Astrocyte (in vitro differentiated cells and primary cell): ENCODE measurements around the gene SPATA20. TPM values are rescaled to one million over a fixed set of nuclear protein-coding genes. Genes with fewer than 3 reads are reported as not detected.
A peak's percentile ranks its signal among the peaks of the same experiment; 100 is the strongest.

Experiments
- DNase-seq: peaks from one replicate; pipeline ENCODE4 v3.0.0-alpha.2; 2010; ENCODE audit warnings: low read depth
- FAIRE-seq: peaks from 2 replicates; lab custom pipeline; 2011; peaks lifted over from hg19 to GRCh38; lab: Jason Lieb, UNC
- H2AFZ ChIP-seq: 2 replicates; pipeline ENCODE4 v1.6.0; 2012; ENCODE audit warnings: low read depth, low read length, inconsistent platforms
- H3K27ac ChIP-seq: 2 replicates; pipeline ENCODE4 v1.5.1; 2011; ENCODE audit warnings: low read depth, low read length, inconsistent platforms
- H3K27me3 ChIP-seq: 2 replicates; pipeline ENCODE4 v1.6.0; 2011; ENCODE audit warnings: low read length, inconsistent platforms; ENCODE audit not compliant: insufficient read depth
- H3K36me3 ChIP-seq: 2 replicates; pipeline ENCODE4 v1.5.1; 2011; ENCODE audit warnings: low read length, inconsistent platforms; ENCODE audit not compliant: insufficient read depth
- H3K4me1 ChIP-seq: 2 replicates; pipeline ENCODE4 v1.5.1; 2011; ENCODE audit warnings: low read length, inconsistent platforms; ENCODE audit not compliant: insufficient read depth
- H3K4me2 ChIP-seq: 2 replicates; pipeline ENCODE4 v1.6.0; 2012; ENCODE audit warnings: low read length, inconsistent platforms
- H3K4me3 ChIP-seq: 2 replicates; pipeline ENCODE4 v1.5.1; 2011; ENCODE audit warnings: low read depth, mild to moderate bottlenecking, low read length, inconsistent platforms; ENCODE audit not compliant: insufficient read depth
- H3K79me2 ChIP-seq: 2 replicates; pipeline ENCODE4 v1.6.0; 2012; ENCODE audit warnings: mild to moderate bottlenecking, low read length, inconsistent platforms; ENCODE audit not compliant: insufficient read depth
- H3K9ac ChIP-seq: 2 replicates; pipeline ENCODE4 v1.6.0; 2012; ENCODE audit warnings: mild to moderate bottlenecking, low read length, inconsistent platforms
- H3K9me3 ChIP-seq: 2 replicates; pipeline ENCODE4 v1.5.1; 2012; ENCODE audit warnings: low read depth, mild to moderate bottlenecking, low read length, inconsistent platforms; ENCODE audit not compliant: insufficient read depth
- H4K20me1 ChIP-seq: 2 replicates; pipeline ENCODE4 v1.6.0; 2012; ENCODE audit warnings: low read length, inconsistent platforms; ENCODE audit not compliant: insufficient read depth
- H3K27ac Mint-ChIP-seq: one replicate; pipeline ENCODE4 v1.8.0; 2021; ENCODE audit warnings: mild to moderate bottlenecking, mixed read lengths; ENCODE audit not compliant: unreplicated experiment
- H3K27me3 Mint-ChIP-seq: one replicate; pipeline ENCODE4 v1.8.0; 2021; ENCODE audit warnings: low read depth, mixed read lengths; ENCODE audit not compliant: unreplicated experiment
- H3K36me3 Mint-ChIP-seq: one replicate; pipeline ENCODE4 v1.8.0; 2021; ENCODE audit warnings: low read depth, mixed read lengths; ENCODE audit not compliant: unreplicated experiment
- H3K4me1 Mint-ChIP-seq: one replicate; pipeline ENCODE4 v1.8.0; 2021; ENCODE audit warnings: low read depth, mixed read lengths; ENCODE audit not compliant: unreplicated experiment
- H3K4me3 Mint-ChIP-seq: one replicate; pipeline ENCODE4 v1.8.0; 2021; ENCODE audit warnings: mild to moderate bottlenecking, moderate library complexity, mixed read lengths; ENCODE audit not compliant: unreplicated experiment
- H3K9me3 Mint-ChIP-seq: one replicate; pipeline ENCODE4 v1.8.0; 2021; ENCODE audit warnings: mild to moderate bottlenecking, mixed read lengths; ENCODE audit not compliant: unreplicated experiment
- EZH2 ChIP-seq: IDR thresholded peaks from 2 replicates; pipeline ENCODE4 v1.6.1; 2012; ENCODE audit warnings: mild to moderate bottlenecking, low read length, inconsistent platforms; ENCODE audit not compliant: insufficient read depth
- total RNA-seq: library from RNA; stranded (reverse); gene quantifications from 2 replicates; pipeline ENCODE4 v1.2.1, GENCODE V29; 2021
- TF ChIP-seq, protein P1 (sequence below): IDR thresholded peaks from 2 replicates; pipeline ENCODE4 v1.5.1; 2011; ENCODE audit warnings: low read depth, mild to moderate bottlenecking, inconsistent platforms, low read length, moderate library complexity; ENCODE audit not compliant: insufficient read depth

The SPATA20 gene
- total RNA-seq, 1 donor from 2014 or later: 32.0 TPM

DNA sequence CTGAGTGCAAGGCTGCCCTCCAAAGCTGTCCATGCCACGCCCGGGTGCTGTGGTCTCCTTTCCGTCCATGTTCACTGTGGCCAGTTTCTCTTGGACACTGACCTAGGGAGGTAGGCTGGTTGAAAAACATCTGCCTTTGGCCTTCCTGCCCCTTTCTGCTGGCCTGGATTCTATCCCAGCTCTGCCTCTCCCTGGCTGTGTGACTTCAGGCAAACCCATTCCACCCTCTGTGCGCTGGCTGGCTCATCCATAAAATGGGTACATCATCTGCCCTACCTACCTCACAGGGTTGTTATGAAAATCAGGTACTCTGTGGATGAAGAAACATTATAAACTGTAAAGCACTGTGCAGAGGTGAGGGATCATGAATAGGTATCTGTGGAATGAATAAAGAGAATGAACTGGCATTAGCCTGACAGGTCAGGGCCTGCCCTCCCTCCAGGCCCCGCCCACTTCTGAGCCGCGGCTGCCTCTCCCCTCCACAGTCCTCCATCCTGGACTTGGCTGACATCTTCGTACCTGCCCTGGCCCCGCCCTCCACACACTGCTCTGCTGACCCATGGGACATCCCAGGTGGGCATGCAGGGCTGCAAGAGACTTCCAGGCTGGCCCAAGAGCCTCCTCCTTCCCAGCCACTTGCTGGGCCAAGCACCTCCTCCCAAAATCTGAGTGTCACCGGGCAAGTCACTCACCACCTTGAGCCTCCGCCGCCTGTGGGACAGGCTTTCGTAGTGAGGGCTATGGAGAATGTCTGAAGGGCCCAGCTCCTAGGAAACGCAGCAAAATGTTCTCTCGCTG lies 7.0 kb upstream of the SPATA20 start:
- H3K4me3 Mint-ChIP-seq: no peak overlapping the region
- no peak overlapping the region for H3K9ac ChIP-seq
- no peaks in the 10 kb centered on the region for H4K20me1 ChIP-seq
- no peak overlapping the region for H3K27ac Mint-ChIP-seq
- no peak for TF ChIP-seq EZH2
- TF ChIP-seq, protein P1, sequence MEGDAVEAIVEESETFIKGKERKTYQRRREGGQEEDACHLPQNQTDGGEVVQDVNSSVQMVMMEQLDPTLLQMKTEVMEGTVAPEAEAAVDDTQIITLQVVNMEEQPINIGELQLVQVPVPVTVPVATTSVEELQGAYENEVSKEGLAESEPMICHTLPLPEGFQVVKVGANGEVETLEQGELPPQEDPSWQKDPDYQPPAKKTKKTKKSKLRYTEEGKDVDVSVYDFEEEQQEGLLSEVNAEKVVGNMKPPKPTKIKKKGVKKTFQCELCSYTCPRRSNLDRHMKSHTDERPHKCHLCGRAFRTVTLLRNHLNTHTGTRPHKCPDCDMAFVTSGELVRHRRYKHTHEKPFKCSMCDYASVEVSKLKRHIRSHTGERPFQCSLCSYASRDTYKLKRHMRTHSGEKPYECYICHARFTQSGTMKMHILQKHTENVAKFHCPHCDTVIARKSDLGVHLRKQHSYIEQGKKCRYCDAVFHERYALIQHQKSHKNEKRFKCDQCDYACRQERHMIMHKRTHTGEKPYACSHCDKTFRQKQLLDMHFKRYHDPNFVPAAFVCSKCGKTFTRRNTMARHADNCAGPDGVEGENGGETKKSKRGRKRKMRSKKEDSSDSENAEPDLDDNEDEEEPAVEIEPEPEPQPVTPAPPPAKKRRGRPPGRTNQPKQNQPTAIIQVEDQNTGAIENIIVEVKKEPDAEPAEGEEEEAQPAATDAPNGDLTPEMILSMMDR: no peak
- no peak for FAIRE-seq
- DNase-seq: no peak
- H3K27me3 Mint-ChIP-seq: peaks cover 36% of the 10 kb centered on the region
- H3K4me3 ChIP-seq: no peak overlapping the region
- H3K9me3 Mint-ChIP-seq: peaks cover 3% of the 10 kb centered on the region
- H3K27ac ChIP-seq: no peak overlapping the region
- H2AFZ ChIP-seq: no peak overlapping the region
- H3K36me3 Mint-ChIP-seq: peaks cover 9% of the 10 kb centered on the region
- H3K79me2 ChIP-seq: no peaks in the 10 kb centered on the region
- no peaks in the 10 kb centered on the region for H3K36me3 ChIP-seq
- H3K4me2 ChIP-seq: no peak overlapping the region
- H3K4me1 Mint-ChIP-seq: peaks cover 7% of the 10 kb centered on the region
- H3K27me3 ChIP-seq: no peaks in the 10 kb centered on the region
- peaks cover 16% of the 10 kb centered on the region for H3K4me1 ChIP-seq
- no peaks in the 10 kb centered on the region for H3K9me3 ChIP-seq

DNA sequence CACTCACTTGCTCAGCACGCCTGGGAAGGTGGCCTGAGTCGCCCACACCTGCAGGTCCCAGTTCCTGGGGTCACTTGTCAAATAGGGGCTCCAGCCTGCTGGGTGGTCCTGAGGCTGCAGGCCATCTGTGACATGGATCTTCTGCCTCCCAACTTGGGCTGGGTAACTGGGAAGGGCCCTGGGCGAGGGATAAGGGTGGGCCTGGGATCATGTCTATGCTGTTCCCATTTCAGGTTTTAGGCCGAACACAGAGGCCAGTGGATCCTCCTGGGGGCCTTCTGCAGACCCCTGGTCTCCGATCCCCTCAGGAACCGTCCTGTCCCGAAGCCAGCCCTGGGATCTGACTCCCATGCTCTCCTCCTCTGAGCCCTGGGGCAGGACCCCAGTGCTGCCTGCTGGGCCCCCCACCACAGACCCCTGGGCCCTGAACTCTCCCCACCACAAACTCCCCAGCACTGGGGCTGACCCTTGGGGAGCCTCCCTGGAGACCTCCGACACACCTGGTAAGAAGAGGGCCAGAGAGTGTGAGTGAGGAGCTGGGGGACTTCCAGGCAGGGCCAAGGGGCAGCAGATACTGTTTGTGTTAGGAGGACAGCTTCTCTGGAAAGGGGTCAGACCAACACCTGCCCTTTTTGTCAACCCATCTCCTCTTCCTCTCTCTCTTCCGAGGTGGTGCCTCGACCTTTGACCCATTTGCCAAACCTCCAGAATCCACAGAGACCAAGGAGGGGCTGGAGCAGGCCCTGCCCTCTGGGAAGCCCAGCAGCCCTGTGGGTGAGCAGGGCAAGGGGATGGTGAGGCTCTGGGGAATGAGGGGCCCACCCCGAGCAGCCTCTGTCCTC lies 6.2 kb upstream of the SPATA20 start:
- no peak overlapping the region for H3K4me3 ChIP-seq
- H3K27me3 ChIP-seq: no peaks in the 10 kb centered on the region
- peaks cover 3% of the 10 kb centered on the region for H3K9me3 Mint-ChIP-seq
- H3K4me3 Mint-ChIP-seq: peak overlapping the region; percentile 62
- peaks cover 16% of the 10 kb centered on the region for H3K4me1 ChIP-seq
- no peaks in the 10 kb centered on the region for H3K36me3 ChIP-seq
- H3K79me2 ChIP-seq: no peaks in the 10 kb centered on the region
- peak overlapping the region; percentile 96 for H3K4me2 ChIP-seq
- no peaks in the 10 kb centered on the region for H3K9me3 ChIP-seq
- no peak overlapping the region for H3K27ac ChIP-seq
- peaks cover 7% of the 10 kb centered on the region for H3K4me1 Mint-ChIP-seq
- no peak overlapping the region for H3K9ac ChIP-seq
- peaks cover 36% of the 10 kb centered on the region for H3K27me3 Mint-ChIP-seq
- peaks cover 5% of the 10 kb centered on the region for H3K36me3 Mint-ChIP-seq
- no peak for FAIRE-seq
- no peak overlapping the region for H2AFZ ChIP-seq
- H3K27ac Mint-ChIP-seq: no peak overlapping the region
- TF ChIP-seq, protein P1: no peak
- TF ChIP-seq EZH2: no peak
- H4K20me1 ChIP-seq: no peaks in the 10 kb centered on the region
- DNase-seq: no peak
